ENCODE measurements around the gene KCNQ1OT1. TPM values are rescaled to one million over a fixed set of nuclear protein-coding genes. Genes with fewer than 3 reads are reported as not detected.

Gene KCNQ1OT1
- total RNA-seq, 4 donors from 2014 or later = 1.8 to 6.8 (median 3.9) TPM

- TF ChIP-seq CTCF (IDR thresholded peaks at IDR 0.05; ENCODE audit: low read depth) = no peak
Observed at GRCh38 chr11:2679011-2679676, 20.6 kb downstream of the KCNQ1OT1 start.

- no peak for TF ChIP-seq CTCF (IDR thresholded peaks at IDR 0.05; ENCODE audit: low read depth)
Observed at GRCh38 chr11:2678396-2678795, 21.4 kb downstream of the KCNQ1OT1 start.

- no peak for TF ChIP-seq CTCF (IDR thresholded peaks at IDR 0.05; ENCODE audit: low read depth)
Observed at GRCh38 chr11:2677127-2677526, 22.7 kb downstream of the KCNQ1OT1 start.

- TF ChIP-seq CTCF (IDR thresholded peaks at IDR 0.05; ENCODE audit: low read depth) = no peak
Observed at GRCh38 chr11:2675540-2675939, 24.3 kb downstream of the KCNQ1OT1 start.

GRCh38 chr11:2674658-2675131 lies 25.1 kb downstream of the KCNQ1OT1 start:
- no peak for TF ChIP-seq CTCF (IDR thresholded peaks at IDR 0.05; ENCODE audit: low read depth)

GRCh38 chr11:2673871-2674471 lies 25.8 kb downstream of the KCNQ1OT1 start:
- no peak for TF ChIP-seq CTCF (IDR thresholded peaks at IDR 0.05; ENCODE audit: low read depth)

GRCh38 chr11:2673250-2673610 lies 26.6 kb downstream of the KCNQ1OT1 start:
- TF ChIP-seq CTCF (IDR thresholded peaks at IDR 0.05; ENCODE audit: low read depth) = no peak
